Kidney (tissue), 14 donors: Measurements from ENCODE around the gene SLC38A2. TPM values are rescaled to one million over a fixed set of nuclear protein-coding genes. Genes with fewer than 3 reads are reported as not detected.
A peak's percentile ranks its signal among the peaks of the same experiment; 100 is the strongest.

Experiments used
- DNase-seq, 5 donors: peaks; one replicate each; pipeline ENCODE4 v3.0.0-alpha.2; 2013 to 2020
- FAIRE-seq: peaks from 2 replicates; lab custom pipeline; 2012; peaks lifted over from hg19 to GRCh38; lab: Jason Lieb, UNC
- H3K27ac ChIP-seq, 2 donors: one replicate each; pipeline ENCODE4 v1.7.0; 2013; ENCODE audit warnings: low read depth in 2 of 2, low read length in 2 of 2, inconsistent platforms in 1 of 2
- H3K27me3 ChIP-seq: one replicate; pipeline ENCODE4 v1.7.1; 2013; ENCODE audit warnings: low read length, inconsistent platforms; ENCODE audit not compliant: control insufficient read depth, insufficient read depth
- H3K36me3 ChIP-seq, 3 donors: one replicate each; pipeline versions ENCODE4 v1.7.0 to v1.7.1; 2013; ENCODE audit warnings: low read length in 3 of 3, control low read depth in 1 of 3, inconsistent platforms in 1 of 3; ENCODE audit not compliant: insufficient read depth in 3 of 3, control insufficient read depth in 2 of 3
- H3K4me1 ChIP-seq, 3 donors: one replicate each; pipeline versions ENCODE4 v1.7.0 to v1.7.1; 2013; ENCODE audit warnings: low read length in 3 of 3, inconsistent platforms in 1 of 3, low read depth in 1 of 3; ENCODE audit not compliant: control insufficient read depth in 2 of 3, insufficient read depth in 2 of 3
- H3K4me3 ChIP-seq, 3 donors: one replicate each; pipeline versions ENCODE4 v1.7.0 to v1.8.1; 2013; ENCODE audit warnings: low read length in 3 of 3, control low read depth in 1 of 3, inconsistent platforms in 1 of 3
- H3K9ac ChIP-seq, 3 donors: one replicate each; pipeline versions ENCODE4 v1.7.0 to v1.7.1; 2013; ENCODE audit warnings: low read length in 3 of 3, control low read depth in 1 of 3, inconsistent platforms in 1 of 3
- H3K9me3 ChIP-seq, 3 donors: one replicate each; pipeline versions ENCODE4 v1.7.0 to v1.7.1; 2013; ENCODE audit warnings: low read length in 3 of 3, control low read depth in 1 of 3, inconsistent platforms in 1 of 3; ENCODE audit not compliant: control insufficient read depth in 2 of 3, insufficient read depth in 1 of 3
- CTCF ChIP-seq: IDR thresholded peaks from 3 replicates; pipeline ENCODE4 v1.5.1; 2012; ENCODE audit warnings: mild to moderate bottlenecking, moderate library complexity, borderline replicate concordance; ENCODE audit not compliant: insufficient read depth; ENCODE audit errors: extremely low read depth
- intact Hi-C: fragments of 100-400 bp; cut with DNase I; formaldehyde crosslinking; loops from one replicate; pipeline ENCODE4 v1.11.1; 2022
- polyA plus RNA-seq: library from polyadenylated mRNA; stranded (reverse); fragments of 350-450 nt; fragmentation: Illumina TruSeq; extraction: RNeasy Lipid Tissue Mini Kit (QIAGEN cat#74804); gene quantifications from one replicate; pipeline ENCODE4 v1.2.3, GENCODE V29; 2014; ENCODE audit warnings: low read depth, low replicate concordance; ENCODE audit not compliant: insufficient read depth
- total RNA-seq: library from RNA; stranded (reverse); fragmentation: NEBNext Ultra II Directional; extraction: Animal tissue kit (Norgen Biotek cat#: 25700); gene quantifications from one replicate; pipeline ENCODE4 v1.2.1, GENCODE V29; 2021
- donor health status: control.
- donor health status: control.
- donor health status: control.
- donor health status: control.
- donor health status: control.
- donor health status: DM: yes; HTN: yes; CAD: no.
- donor health status: Normal renal cell carcinoma (clear cell type).

Gene SLC38A2
- total and polyA plus RNA-seq, 2 donors from 2014 or later = 38.6 to 189 TPM

GRCh38 chr12:46407361-46407760 is 34.8 kb upstream of the SLC38A2 start:
- H3K4me1 ChIP-seq = peaks cover 0 to 12% (median 2%) of the 10 kb centered on the region in 3 donors
- DNase-seq (no peak), FAIRE-seq (no peak)
- no peaks in the 10 kb centered on the region for H3K36me3 ChIP-seq
- H3K9ac ChIP-seq = no peak overlapping the region
- H3K9me3 ChIP-seq = no peaks in the 10 kb centered on the region
- H3K27ac ChIP-seq = no peak overlapping the region
- no peak for TF ChIP-seq CTCF
- no peak overlapping the region for H3K4me3 ChIP-seq
- intact Hi-C loops = no loop called here
- H3K27me3 ChIP-seq = no peaks in the 10 kb centered on the region

GRCh38 chr12:46406352-46407027 is 33.9 kb upstream of the SLC38A2 start:
- no peak overlapping the region for H3K4me3 ChIP-seq
- DNase-seq (no peak), FAIRE-seq (no peak)
- no peaks in the 10 kb centered on the region for H3K27me3 ChIP-seq
- no peak for TF ChIP-seq CTCF
- no peaks in the 10 kb centered on the region for H3K36me3 ChIP-seq
- intact Hi-C loops = no loop called here
- no peak overlapping the region for H3K27ac ChIP-seq
- no peak overlapping the region for H3K9ac ChIP-seq
- peaks cover 0 to 12% (median 2%) of the 10 kb centered on the region in 3 donors for H3K4me1 ChIP-seq
- no peaks in the 10 kb centered on the region for H3K9me3 ChIP-seq

- intact Hi-C loops = no loop called here
- no peak overlapping the region for H3K9ac ChIP-seq
- FAIRE-seq = no peak
- peak overlapping the region in 1 of 2 donors; percentile 44 for H3K27ac ChIP-seq
- H3K9me3 ChIP-seq = no peaks in the 10 kb centered on the region
- no peaks in the 10 kb centered on the region for H3K27me3 ChIP-seq
- no peak for TF ChIP-seq CTCF
- no peaks in the 10 kb centered on the region for H3K36me3 ChIP-seq
- H3K4me3 ChIP-seq = no peak overlapping the region
- DNase-seq = no peak
- peaks cover 0 to 2% (median under 1%) of the 10 kb centered on the region in 3 donors for H3K4me1 ChIP-seq
Observed at GRCh38 chr12:46404733-46405132, 32.2 kb upstream of the SLC38A2 start.

GRCh38 chr12:46404225-46404631 is 31.7 kb upstream of the SLC38A2 start:
- no peak for FAIRE-seq
- peaks cover 0 to 2% (median 0%) of the 10 kb centered on the region in 3 donors for H3K4me1 ChIP-seq
- no peak overlapping the region for H3K27ac ChIP-seq
- H3K27me3 ChIP-seq = no peaks in the 10 kb centered on the region
- TF ChIP-seq CTCF = no peak
- intact Hi-C loops = no loop called here
- DNase-seq = no peak
- H3K9me3 ChIP-seq = no peaks in the 10 kb centered on the region
- no peaks in the 10 kb centered on the region for H3K36me3 ChIP-seq
- no peak overlapping the region for H3K4me3 ChIP-seq
- H3K9ac ChIP-seq = no peak overlapping the region
